HG03139 (cell line): ENCODE results near the gene AQP12B.
"Not testable (repeated sequence)": the region's sequence is repeated elsewhere in the genome, so short reads cannot be mapped to it uniquely, and the experiment has no call there.

Source experiments
- ATAC-seq: cut with Tn5 transposase; IDR thresholded peaks from one replicate; pipeline ENCODE4 v1.9.1; 2021; ENCODE audit not compliant: unreplicated experiment

AQP12B gene

GRCh38 chr2:240685771-240686371, 3.2 kb upstream of the AQP12B start:
- ATAC-seq = no peak

- not testable (repeated sequence) for ATAC-seq
Observed at GRCh38 chr2:240683980-240684728, 1.5 kb upstream of the AQP12B start.

GRCh38 chr2:240683329-240683979, 769 bp upstream of the AQP12B start:
- not testable (repeated sequence) for ATAC-seq

- not testable (repeated sequence) for ATAC-seq
Observed at GRCh38 chr2:240680185-240680584, 2.5 kb downstream of the AQP12B start.

- ATAC-seq = not testable (repeated sequence)
Observed at GRCh38 chr2:240678909-240679308, 3.8 kb downstream of the AQP12B start.

- ATAC-seq = not testable (repeated sequence)
Observed at GRCh38 chr2:240678043-240678442, 4.6 kb downstream of the AQP12B start.

GRCh38 chr2:240675345-240675744, 7.3 kb downstream of the AQP12B start:
- not testable (repeated sequence) for ATAC-seq

GRCh38 chr2:240674461-240675184, 8.1 kb downstream of the AQP12B start:
- not testable (repeated sequence) for ATAC-seq

GRCh38 chr2:240672701-240673190, 9.9 kb downstream of the AQP12B start:
- no peak for ATAC-seq

- no peak for ATAC-seq
Observed at GRCh38 chr2:240672076-240672700, 10.5 kb downstream of the AQP12B start.

GRCh38 chr2:240670950-240671349, 11.7 kb downstream of the AQP12B start:
- ATAC-seq = no peak

- no peak for ATAC-seq
Observed at GRCh38 chr2:240670402-240670801, 12.3 kb downstream of the AQP12B start.

- ATAC-seq = no peak
Observed at GRCh38 chr2:240664622-240665021, 18.1 kb downstream of the AQP12B start.

GRCh38 chr2:240663546-240664190, 19.0 kb downstream of the AQP12B start:
- no peak for ATAC-seq

GRCh38 chr2:240662681-240663080, 20.0 kb downstream of the AQP12B start:
- no peak for ATAC-seq

GRCh38 chr2:240659883-240660282, 22.8 kb downstream of the AQP12B start:
- ATAC-seq = not testable (repeated sequence)

GRCh38 chr2:240655931-240656886, 26.5 kb downstream of the AQP12B start:
- no peak for ATAC-seq

GRCh38 chr2:240651185-240651584, 31.5 kb downstream of the AQP12B start:
- ATAC-seq = no peak
